SK-MEL-5 (cell line): ENCODE measurements around the gene ARNT2. TPM values are rescaled to one million over a fixed set of nuclear protein-coding genes. Genes with fewer than 3 reads are reported as not detected.

Experiments
- total RNA-seq: library from RNA; depleted of rRNA; stranded (reverse); fragments of >200 nt; shearing (Covaris generic); gene quantifications from 2 replicates; pipeline ENCODE4 v1.2.3, GENCODE V29; 2014; rRNA removed

Gene ARNT2
- total RNA-seq, 1 experiment from 2014 or later = 33.6 TPM

Other genes with a start within 250 kb of the ARNT2 start
- gene CTXND1, start 152.2 kb upstream of the ARNT2 start, total RNA-seq = 1.9 and 2.5 TPM in 2 replicates